PC-3 (cell line): ENCODE results near the gene PBX4.

Experiments used
- EZH2 ChIP-seq: fragments of 300-600 bp; sonication (generic); IDR thresholded peaks from one replicate; pipeline ENCODE4 v1.6.1; 2017; ENCODE audit warnings: antibody characterized with exemption, mild to moderate bottlenecking, low read length; ENCODE audit not compliant: unreplicated experiment
- TF ChIP-seq, protein P1 (sequence below): fragments of 300-600 bp; sonication (generic); conservative IDR thresholded peaks from 2 replicates; pipeline ENCODE4 v1.5.1; 2017; ENCODE audit warnings: antibody characterized with exemption, low read depth, mild to moderate bottlenecking, low read length

DNA sequence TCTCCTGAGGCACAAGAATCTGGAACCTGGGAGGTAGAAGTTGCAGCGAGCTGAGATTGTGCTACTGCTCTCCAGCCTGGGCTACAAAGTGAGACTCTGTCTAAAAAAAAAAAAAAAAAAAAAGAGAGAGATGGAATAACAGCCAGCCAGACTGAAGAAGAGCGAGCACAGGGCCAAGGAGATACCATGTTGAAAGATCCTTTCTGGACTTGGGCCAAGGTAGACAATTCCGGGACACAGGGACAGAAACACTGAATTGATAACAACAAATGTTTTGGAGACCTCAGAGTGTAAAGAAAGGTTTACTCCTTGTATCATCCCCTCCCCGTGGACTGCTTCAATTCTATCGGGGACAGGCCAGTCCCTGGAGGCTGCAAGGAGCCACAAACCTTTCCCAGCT is 4.9 kb upstream of the PBX4 start:
- TF ChIP-seq, protein P1, sequence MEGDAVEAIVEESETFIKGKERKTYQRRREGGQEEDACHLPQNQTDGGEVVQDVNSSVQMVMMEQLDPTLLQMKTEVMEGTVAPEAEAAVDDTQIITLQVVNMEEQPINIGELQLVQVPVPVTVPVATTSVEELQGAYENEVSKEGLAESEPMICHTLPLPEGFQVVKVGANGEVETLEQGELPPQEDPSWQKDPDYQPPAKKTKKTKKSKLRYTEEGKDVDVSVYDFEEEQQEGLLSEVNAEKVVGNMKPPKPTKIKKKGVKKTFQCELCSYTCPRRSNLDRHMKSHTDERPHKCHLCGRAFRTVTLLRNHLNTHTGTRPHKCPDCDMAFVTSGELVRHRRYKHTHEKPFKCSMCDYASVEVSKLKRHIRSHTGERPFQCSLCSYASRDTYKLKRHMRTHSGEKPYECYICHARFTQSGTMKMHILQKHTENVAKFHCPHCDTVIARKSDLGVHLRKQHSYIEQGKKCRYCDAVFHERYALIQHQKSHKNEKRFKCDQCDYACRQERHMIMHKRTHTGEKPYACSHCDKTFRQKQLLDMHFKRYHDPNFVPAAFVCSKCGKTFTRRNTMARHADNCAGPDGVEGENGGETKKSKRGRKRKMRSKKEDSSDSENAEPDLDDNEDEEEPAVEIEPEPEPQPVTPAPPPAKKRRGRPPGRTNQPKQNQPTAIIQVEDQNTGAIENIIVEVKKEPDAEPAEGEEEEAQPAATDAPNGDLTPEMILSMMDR, result no peak
- TF ChIP-seq EZH2, result no peak
